Fibroblast of mammary gland (primary cell): Measurements from ENCODE around the gene CTSF.

Experiments
- DNase-seq: peaks from one replicate; pipeline ENCODE4 v3.0.0-alpha.2; 2010; ENCODE audit warnings: low read depth
- H3K4me3 ChIP-seq: 2 replicates; pipeline ENCODE4 v1.5.1; 2011; ENCODE audit warnings: low read depth, mild to moderate bottlenecking, low read length, moderate library complexity; ENCODE audit not compliant: control insufficient read depth
- CTCF ChIP-seq: conservative IDR thresholded peaks from 2 replicates; pipeline ENCODE4 v1.5.1; 2011; ENCODE audit warnings: low read depth, low read length, inconsistent platforms; ENCODE audit not compliant: control insufficient read depth, insufficient read depth

Gene CTSF

DNA sequence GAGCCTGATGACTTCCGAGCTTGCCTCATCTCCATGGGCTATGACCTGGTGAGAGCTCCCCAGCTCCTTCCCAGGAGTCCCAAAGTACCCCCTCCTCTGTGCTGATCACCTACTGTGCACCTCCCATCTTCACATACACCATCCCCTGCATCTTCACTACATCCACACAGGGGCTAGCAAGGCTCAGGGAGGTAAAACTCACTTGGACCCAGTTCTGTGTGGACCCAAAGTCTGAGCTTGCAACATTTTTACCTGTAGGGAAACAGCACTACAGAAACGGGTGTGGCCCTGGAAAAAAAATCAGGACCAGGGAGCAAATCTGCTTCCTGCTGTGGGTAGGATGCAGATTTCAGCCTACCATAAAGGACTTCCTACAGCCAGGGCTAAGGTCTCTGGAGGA lies 6.1 kb downstream of the CTSF start:
- TF ChIP-seq CTCF, result no peak
- DNase-seq, result no peak
- H3K4me3 ChIP-seq, result no peak overlapping the region

- DNase-seq, result no peak
- H3K4me3 ChIP-seq, result no peak overlapping the region
- no peak for TF ChIP-seq CTCF
Measured at GRCh38 chr11:66561975-66562248, 6.5 kb downstream of the CTSF start.

DNA sequence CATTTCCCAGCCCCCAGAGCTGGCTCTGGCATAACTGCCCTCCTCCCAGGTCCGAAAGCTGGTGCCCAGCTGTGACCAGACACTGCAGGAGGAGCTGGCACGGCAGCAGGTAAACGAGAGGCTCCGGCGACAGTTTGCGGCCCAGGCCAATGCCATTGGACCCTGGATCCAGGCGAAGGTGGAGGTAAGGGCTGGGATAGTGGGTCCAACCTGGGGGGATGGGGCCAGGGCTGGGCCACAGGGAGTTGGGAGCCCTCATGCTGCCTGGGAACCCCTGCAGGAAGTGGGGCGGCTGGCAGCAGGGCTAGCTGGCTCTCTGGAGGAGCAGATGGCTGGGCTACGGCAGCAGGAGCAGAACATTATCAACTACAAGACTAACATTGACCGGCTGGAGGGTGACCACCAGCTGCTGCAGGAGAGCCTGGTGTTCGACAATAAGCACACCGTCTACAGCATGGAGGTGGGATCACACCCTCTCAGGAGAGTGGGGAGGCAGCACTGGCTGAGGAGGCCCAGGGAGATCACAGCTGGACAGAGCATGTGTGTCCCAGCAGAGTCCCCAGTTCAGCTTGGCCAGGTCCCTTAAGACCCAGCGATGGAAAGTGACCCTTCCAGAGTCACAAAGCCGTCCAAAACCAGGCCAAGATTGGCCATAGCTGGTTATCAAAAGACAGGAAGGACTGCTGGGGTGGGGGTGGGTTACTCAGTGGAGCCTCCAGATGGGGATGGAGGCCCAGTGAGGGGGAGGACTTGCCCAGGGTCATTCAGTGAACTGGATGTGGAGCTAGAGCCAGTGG lies 7.0 kb downstream of the CTSF start:
- no peak for TF ChIP-seq CTCF
- H3K4me3 ChIP-seq, result no peak overlapping the region
- no peak for DNase-seq

DNA sequence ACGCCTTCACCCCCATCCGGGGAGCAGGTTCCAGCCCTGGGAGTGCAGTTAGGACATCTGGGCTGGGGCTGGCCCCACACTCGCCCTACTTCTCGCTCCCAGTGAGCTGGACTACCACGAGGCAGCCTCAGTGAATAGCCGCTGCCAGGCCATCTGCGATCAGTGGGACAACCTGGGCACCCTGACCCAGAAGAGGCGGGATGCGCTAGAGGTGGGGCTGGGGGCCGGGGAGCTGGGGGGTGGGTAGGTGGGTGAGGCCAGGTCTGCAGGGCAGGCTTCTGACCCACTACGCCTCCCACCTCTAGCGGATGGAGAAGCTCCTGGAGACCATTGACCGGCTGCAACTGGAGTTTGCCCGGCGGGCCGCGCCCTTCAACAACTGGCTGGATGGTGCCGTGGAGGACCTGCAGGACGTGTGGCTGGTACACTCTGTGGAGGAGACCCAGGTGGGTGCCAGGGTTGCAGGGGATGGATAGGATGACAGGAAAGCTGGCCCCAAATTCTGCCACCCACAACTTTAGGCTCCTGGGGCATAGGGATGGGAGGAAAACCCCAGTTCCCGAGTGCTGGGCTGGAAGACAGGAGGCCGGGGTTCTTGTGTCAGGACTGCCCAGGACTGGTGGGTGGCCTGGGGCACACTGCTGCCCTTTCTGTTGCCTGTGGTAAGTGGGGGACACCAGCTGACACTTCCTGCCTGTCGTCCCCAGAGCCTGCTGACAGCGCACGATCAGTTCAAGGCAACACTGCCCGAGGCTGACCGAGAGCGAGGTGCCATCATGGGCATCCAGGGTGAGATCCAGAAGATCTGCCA lies 8.3 kb downstream of the CTSF start:
- DNase-seq, result no peak
- H3K4me3 ChIP-seq, result no peak overlapping the region
- no peak for TF ChIP-seq CTCF

DNA sequence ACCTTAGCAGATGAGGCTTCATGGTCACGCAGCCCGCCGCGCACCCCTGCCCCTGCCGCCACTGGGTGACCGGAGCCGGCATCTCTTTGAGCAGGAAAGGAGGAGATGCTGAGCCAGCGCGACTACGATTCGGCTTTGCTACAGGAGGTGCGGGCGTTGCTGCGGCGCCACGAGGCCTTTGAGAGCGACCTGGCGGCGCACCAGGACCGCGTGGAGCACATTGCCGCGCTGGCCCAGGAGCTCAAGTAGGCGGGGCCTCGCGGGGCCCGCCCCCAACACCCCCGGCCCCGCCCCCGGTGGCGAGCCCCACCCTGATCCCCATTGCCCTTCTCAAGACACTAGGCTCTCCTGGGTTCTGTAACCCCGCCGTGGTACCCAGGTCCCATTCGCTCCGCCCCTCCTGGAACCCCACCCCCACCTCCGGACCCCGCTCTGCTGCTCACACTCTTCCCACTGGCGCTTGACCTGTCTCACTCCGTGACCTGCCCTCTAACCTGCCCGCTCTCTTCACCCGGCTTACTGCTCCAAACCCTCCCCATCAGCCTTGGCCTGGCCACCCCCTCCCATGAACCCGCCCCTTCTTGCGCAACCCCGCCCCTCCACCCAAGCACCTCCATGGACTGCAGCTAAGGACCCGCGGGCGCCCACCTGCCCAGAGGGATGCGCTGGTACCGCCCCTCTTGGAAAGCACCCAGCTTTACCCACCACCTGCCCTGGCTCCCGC lies 9.1 kb downstream of the CTSF start:
- TF ChIP-seq CTCF, result no peak
- peak; percentile 10 for DNase-seq
- H3K4me3 ChIP-seq, result no peak overlapping the region

DNA sequence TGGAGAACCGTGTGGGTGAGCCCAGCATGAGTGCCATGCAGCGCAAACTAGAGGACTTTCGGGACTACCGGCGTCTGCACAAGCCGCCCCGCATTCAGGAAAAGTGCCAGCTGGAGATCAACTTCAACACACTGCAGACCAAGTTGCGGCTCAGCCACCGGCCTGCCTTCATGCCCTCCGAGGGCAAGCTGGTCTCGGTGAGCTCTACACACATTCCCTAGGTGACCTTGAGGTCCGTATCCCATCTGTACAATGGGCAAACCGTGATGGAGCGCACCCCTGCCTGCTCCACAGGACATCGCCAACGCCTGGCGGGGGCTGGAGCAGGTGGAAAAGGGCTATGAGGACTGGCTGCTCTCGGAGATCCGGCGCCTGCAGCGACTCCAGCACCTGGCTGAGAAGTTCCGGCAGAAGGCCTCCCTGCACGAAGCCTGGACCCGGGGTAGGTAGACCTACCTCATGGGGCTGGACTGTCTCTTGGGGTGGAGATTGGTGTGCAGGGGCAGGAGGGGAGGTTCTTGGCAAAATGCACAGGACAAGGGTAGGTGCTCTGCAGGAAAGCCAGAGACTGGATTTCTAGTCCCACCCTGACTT lies 10.6 kb downstream of the CTSF start:
- TF ChIP-seq CTCF, result no peak
- no peak for DNase-seq

More for the DNA sequence above, 10.6 kb downstream of the CTSF start:
- no peak overlapping the region for H3K4me3 ChIP-seq
